UCSD-AML1 (cell line): ENCODE measurements around the gene MCM3.

ENCODE experiments used
- DNase-seq: peaks from one replicate; lab custom pipeline; 2025; ENCODE audit not compliant: unreplicated experiment; lab: John Stamatoyannopoulos, UW

Gene MCM3

GRCh38 chr6:52304983-52305390, 20.4 kb upstream of the MCM3 start:
- no peak for DNase-seq

GRCh38 chr6:52303178-52303577, 18.6 kb upstream of the MCM3 start:
- DNase-seq: no peak

- no peak for DNase-seq
Observed at GRCh38 chr6:52301326-52301725, 16.8 kb upstream of the MCM3 start.

GRCh38 chr6:52300489-52300931, 16.0 kb upstream of the MCM3 start:
- DNase-seq: no peak

GRCh38 chr6:52299653-52300052, 15.1 kb upstream of the MCM3 start:
- DNase-seq: no peak

GRCh38 chr6:52297433-52297832, 12.9 kb upstream of the MCM3 start:
- no peak for DNase-seq

- no peak for DNase-seq
Observed at GRCh38 chr6:52293067-52293466, 8.5 kb upstream of the MCM3 start.

- DNase-seq: no peak
Observed at GRCh38 chr6:52288841-52289240, 4.3 kb upstream of the MCM3 start.

GRCh38 chr6:52288216-52288615, 3.7 kb upstream of the MCM3 start:
- DNase-seq: no peak

GRCh38 chr6:52286798-52287432, 2.4 kb upstream of the MCM3 start:
- peak; percentile 56 for DNase-seq

GRCh38 chr6:52285177-52286068, 881 bp upstream of the MCM3 start:
- no peak for DNase-seq

GRCh38 chr6:52284131-52284459, 447 bp downstream of the MCM3 start:
- no peak for DNase-seq

- DNase-seq: no peak
Observed at GRCh38 chr6:52283111-52283510, 1.4 kb downstream of the MCM3 start.

- no peak for DNase-seq
Observed at GRCh38 chr6:52276130-52276529, 8.4 kb downstream of the MCM3 start.

- DNase-seq: no peak
Observed at GRCh38 chr6:52271852-52272460, 12.6 kb downstream of the MCM3 start.

GRCh38 chr6:52263709-52264540, 20.6 kb downstream of the MCM3 start:
- DNase-seq: peak; percentile 51

GRCh38 chr6:52262620-52263344, 21.8 kb downstream of the MCM3 start:
- DNase-seq: no peak

- DNase-seq: no peak
Observed at GRCh38 chr6:52261229-52261628, 23.3 kb downstream of the MCM3 start.

GRCh38 chr6:52260634-52261033, 23.9 kb downstream of the MCM3 start:
- no peak for DNase-seq

GRCh38 chr6:52255434-52255833, 29.1 kb downstream of the MCM3 start:
- no peak for DNase-seq
